ENCODE measurements around the gene CACNB2. TPM values are rescaled to one million over a fixed set of nuclear protein-coding genes. Genes with fewer than 3 reads are reported as not detected.
"Not testable (repeated sequence)": the region's sequence is repeated elsewhere in the genome, so short reads cannot be mapped to it uniquely, and the experiment has no call there.

CACNB2 gene
- total RNA-seq, 1 experiment from 2014 or later, result not detected

GRCh38 chr10:18577823-18578685 is 437.8 kb downstream of the CACNB2 start:
- CTCF ChIA-PET, result interaction anchor here (0.7 kb wide), 1 partner anchor 224 kb away, joined by 3 read pairs; no protein-coding TSS in a partner anchor
- peaks cover 5% of the 10 kb centered on the region for H3K36me3 Mint-ChIP-seq (ENCODE audit: insufficient read depth, unreplicated experiment)
- H3K27me3 Mint-ChIP-seq (ENCODE audit: unreplicated experiment), result no peaks in the 10 kb centered on the region
- DNase-seq, result no peak
- H3K9me3 Mint-ChIP-seq (ENCODE audit: low read depth, unreplicated experiment), result peaks cover 7% of the 10 kb centered on the region
- H3K27ac Mint-ChIP-seq (ENCODE audit: unreplicated experiment), result no peak overlapping the region
- no TSS peak for BruUV-seq (replicated peaks)
- no peak overlapping the region for H3K4me3 Mint-ChIP-seq (ENCODE audit: low read depth, unreplicated experiment)
- H3K4me1 Mint-ChIP-seq (ENCODE audit: low read depth, unreplicated experiment), result no peaks in the 10 kb centered on the region
- intact Hi-C loops (cut with micrococcal nuclease; ENCODE audit: unreplicated experiment), result no loop called here
- TF ChIP-seq CTCF (IDR thresholded peaks at IDR 0.05; ENCODE audit: unreplicated experiment), result no peak

GRCh38 chr10:18582803-18583202 is 442.6 kb downstream of the CACNB2 start:
- no TSS peak for BruUV-seq (replicated peaks)
- peaks cover 5% of the 10 kb centered on the region for H3K36me3 Mint-ChIP-seq (ENCODE audit: insufficient read depth, unreplicated experiment)
- CTCF ChIA-PET, result no interaction called here
- no peak for TF ChIP-seq CTCF (IDR thresholded peaks at IDR 0.05; ENCODE audit: unreplicated experiment)
- no peak overlapping the region for H3K4me3 Mint-ChIP-seq (ENCODE audit: low read depth, unreplicated experiment)
- intact Hi-C loops (cut with micrococcal nuclease; ENCODE audit: unreplicated experiment), result no loop called here
- no peaks in the 10 kb centered on the region for H3K27me3 Mint-ChIP-seq (ENCODE audit: unreplicated experiment)
- H3K4me1 Mint-ChIP-seq (ENCODE audit: low read depth, unreplicated experiment), result no peaks in the 10 kb centered on the region
- H3K9me3 Mint-ChIP-seq (ENCODE audit: low read depth, unreplicated experiment), result peaks cover 5% of the 10 kb centered on the region
- H3K27ac Mint-ChIP-seq (ENCODE audit: unreplicated experiment), result no peak overlapping the region
- DNase-seq, result no peak

GRCh38 chr10:18583575-18584270 is 443.5 kb downstream of the CACNB2 start:
- Mint-ChIP-seq H3K27me3 (ENCODE audit: unreplicated experiment) (no peaks in the 10 kb centered on the region), H3K4me1 (ENCODE audit: low read depth, unreplicated experiment) (no peaks in the 10 kb centered on the region), H3K27ac (ENCODE audit: unreplicated experiment) (no peak overlapping the region), H3K4me3 (ENCODE audit: low read depth, unreplicated experiment) (no peak overlapping the region), H3K9me3 (ENCODE audit: low read depth, unreplicated experiment) (peaks cover 2% of the 10 kb centered on the region), H3K36me3 (ENCODE audit: insufficient read depth, unreplicated experiment) (peaks cover 5% of the 10 kb centered on the region)
- intact Hi-C loops (cut with micrococcal nuclease; ENCODE audit: unreplicated experiment), result no loop called here
- no peak for TF ChIP-seq CTCF (IDR thresholded peaks at IDR 0.05; ENCODE audit: unreplicated experiment)
- DNase-seq, result no peak
- BruUV-seq (replicated peaks), result no TSS peak
- CTCF ChIA-PET, result no interaction called here

GRCh38 chr10:18586637-18587036 is 446.4 kb downstream of the CACNB2 start:
- H3K27ac Mint-ChIP-seq (ENCODE audit: unreplicated experiment); H3K4me1 Mint-ChIP-seq (ENCODE audit: low read depth, unreplicated experiment); BruUV-seq (replicated peaks); H3K27me3 Mint-ChIP-seq (ENCODE audit: unreplicated experiment); H3K9me3 Mint-ChIP-seq (ENCODE audit: low read depth, unreplicated experiment); H3K36me3 Mint-ChIP-seq (ENCODE audit: insufficient read depth, unreplicated experiment); DNase-seq; intact Hi-C loops (cut with micrococcal nuclease; ENCODE audit: unreplicated experiment); CTCF ChIA-PET; H3K4me3 Mint-ChIP-seq (ENCODE audit: low read depth, unreplicated experiment): not testable (repeated sequence)

- DNase-seq; H3K36me3 Mint-ChIP-seq (ENCODE audit: insufficient read depth, unreplicated experiment); CTCF ChIA-PET; H3K27me3 Mint-ChIP-seq (ENCODE audit: unreplicated experiment); H3K27ac Mint-ChIP-seq (ENCODE audit: unreplicated experiment); H3K4me1 Mint-ChIP-seq (ENCODE audit: low read depth, unreplicated experiment); H3K9me3 Mint-ChIP-seq (ENCODE audit: low read depth, unreplicated experiment); H3K4me3 Mint-ChIP-seq (ENCODE audit: low read depth, unreplicated experiment); intact Hi-C loops (cut with micrococcal nuclease; ENCODE audit: unreplicated experiment); BruUV-seq (replicated peaks): not testable (repeated sequence)
These were observed 450.9 kb downstream of the CACNB2 start for GRCh38 chr10:18591141-18591540.

Other genes starting within 250 kb of the CACNB2 start
- gene SLC39A12, start 188.5 kb upstream of the CACNB2 start, total RNA-seq (2022), result not detected in 2 replicates

All from Calu3 (cell line).